Measurements from ENCODE around the gene PAX9. TPM values are rescaled to one million over a fixed set of nuclear protein-coding genes. Genes with fewer than 3 reads are reported as not detected.

The PAX9 gene
- total and polyA plus RNA-seq, 2 of the 13 experiments (the other 11 are each of a cell fraction or from before 2014, with no cell fraction given), result 0.03 TPM; not detected in 1

DNA sequence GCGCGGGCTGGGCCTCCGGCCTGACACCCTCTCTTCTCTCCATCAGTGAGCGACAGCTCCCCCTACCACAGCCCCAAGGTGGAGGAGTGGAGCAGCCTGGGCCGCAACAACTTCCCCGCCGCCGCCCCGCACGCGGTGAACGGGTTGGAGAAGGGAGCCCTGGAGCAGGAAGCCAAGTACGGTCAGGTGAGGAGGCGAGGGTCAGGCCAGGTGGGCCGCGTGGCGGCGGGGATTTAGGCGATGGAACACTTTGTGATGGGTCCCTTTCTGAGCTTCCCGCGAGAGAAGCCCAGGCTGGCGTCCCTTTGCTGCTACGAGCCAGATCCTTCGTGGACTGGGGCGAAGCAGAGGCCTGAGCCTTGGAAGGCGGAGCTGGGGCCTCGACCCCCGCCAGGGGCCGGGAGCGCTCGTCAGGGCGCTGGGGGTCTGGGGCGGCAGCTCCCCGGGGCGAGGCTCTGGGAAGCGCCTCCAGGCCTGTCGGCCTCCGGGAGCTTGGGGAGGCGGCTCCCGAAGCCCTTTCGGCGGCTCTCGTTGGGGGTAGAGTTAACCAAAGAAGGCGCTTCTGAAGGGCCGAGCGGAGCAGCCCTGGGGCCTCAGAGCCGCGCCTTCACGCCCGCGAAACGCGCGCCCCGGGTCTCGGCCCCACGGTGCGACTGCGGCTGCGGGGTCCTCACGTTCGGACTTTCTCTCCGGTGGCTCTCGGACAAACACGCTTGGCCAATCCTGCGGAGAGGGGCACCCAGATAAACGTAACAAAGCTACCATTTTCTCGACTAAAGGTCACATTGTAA lies 5.0 kb downstream of the PAX9 start:
- intact Hi-C loops (cut with micrococcal nuclease; ENCODE audit: unreplicated experiment) (no loop called here), in situ Hi-C loops (cut with HindIII; ENCODE audit: extremely low pct_ligation_motif_present, low pct_unique_long_range_greater_than_20kb) (no loop called here)
- Histone ChIP-seq H3K9me3 (ENCODE audit: low read length) (no peaks in the 10 kb centered on the region), H3K4me2 (ENCODE audit: low read depth, low read length) (no peak overlapping the region), H2AFZ (ENCODE audit: low read length) (no peak overlapping the region), H3K27me3 (ENCODE audit: control insufficient read depth in 1 of 2, insufficient read depth in 2 of 2, low read length in 2 of 2) (peaks cover 12 to 45% of the 10 kb centered on the region in 2 experiments), H3K36me3 (replicated peaks in 1 of 2; ENCODE audit: control insufficient read depth in 1 of 2, insufficient read depth in 2 of 2, low read length in 2 of 2) (no peaks in the 10 kb centered on the region), H3K27ac (ENCODE audit: extremely low read length, insufficient read depth, low read length) (no peak overlapping the region), H4K20me1 (ENCODE audit: insufficient read depth, low read length) (no peaks in the 10 kb centered on the region), H3K4me3 (replicated peaks in 1 of 3; ENCODE audit: insufficient read depth in 1 of 3, low read depth in 2 of 3, low read length in 3 of 3) (no peak overlapping the region), H3K9ac (ENCODE audit: insufficient read depth, low read depth, low read length) (no peak overlapping the region), H3K79me2 (ENCODE audit: insufficient read depth, low read length) (no peaks in the 10 kb centered on the region), H3K4me1 (ENCODE audit: insufficient read depth, low read length) (no peaks in the 10 kb centered on the region)
- WGBS (ENCODE audit: low lambda C conversion rate), result 73% methylated on average over 66 of the region's 68 CpGs
- ATAC-seq, result peak; percentile 6; the same call in 2 of the 3 replicates
- BruUV-seq (replicated peaks), result no TSS peak
- POLR2A ChIA-PET, result no interaction called here
- CTCF ChIA-PET (ENCODE audit: low intra/inter-chr PET ratio, low total read pairs), result no interaction called here
- TF ChIP-seq ZFP82 (CRISPR knock-in tag; IDR thresholded peaks at IDR 0.05; ENCODE audit: borderline replicate concordance), result no peak
- TF ChIP-seq GABPB1 (CRISPR knock-in tag; IDR thresholded peaks at IDR 0.05), result peak; percentile 23; the same call in 1 of the 2 replicates
- FAIRE-seq, result no peak
- no peak for DNase-seq (ENCODE audit: low spot score)

DNA sequence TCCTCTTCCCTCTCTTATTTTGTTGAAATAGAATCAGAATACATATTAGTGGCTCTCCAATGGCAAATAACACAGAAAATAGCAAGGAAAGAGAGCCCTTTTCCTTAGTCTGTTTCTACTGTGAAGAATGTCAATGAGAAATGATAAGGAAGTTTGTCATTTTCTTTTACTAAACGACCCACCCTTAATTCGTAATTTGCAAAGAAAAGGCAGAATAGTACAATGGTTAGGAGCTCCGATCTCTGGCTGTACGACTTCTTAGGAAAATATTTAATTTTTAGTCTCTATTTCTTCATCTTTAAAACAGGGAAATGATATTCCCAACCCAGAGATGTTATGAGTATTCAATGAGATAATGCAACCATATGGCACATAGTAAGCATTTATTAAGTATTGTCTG lies 6.0 kb downstream of the PAX9 start:
- intact Hi-C loops (cut with micrococcal nuclease; ENCODE audit: unreplicated experiment) (no loop called here), in situ Hi-C loops (cut with HindIII; ENCODE audit: extremely low pct_ligation_motif_present, low pct_unique_long_range_greater_than_20kb) (no loop called here)
- no peak overlapping the region for H3K4me3 ChIP-seq (replicated peaks in 1 of 3; ENCODE audit: insufficient read depth in 1 of 3, low read depth in 2 of 3, low read length in 3 of 3)
- H3K36me3 ChIP-seq (replicated peaks in 1 of 2; ENCODE audit: control insufficient read depth in 1 of 2, insufficient read depth in 2 of 2, low read length in 2 of 2), result no peaks in the 10 kb centered on the region
- no peak overlapping the region for H2AFZ ChIP-seq (ENCODE audit: low read length)
- ChIA-PET CTCF (ENCODE audit: low intra/inter-chr PET ratio, low total read pairs) (no interaction called here), POLR2A (no interaction called here)
- H3K27ac ChIP-seq (ENCODE audit: extremely low read length, insufficient read depth, low read length), result no peak overlapping the region
- WGBS (ENCODE audit: low lambda C conversion rate), result 10% methylated on average over 4 of the region's 4 CpGs
- peaks cover 4 to 35% of the 10 kb centered on the region in 2 experiments; a peak in 4 of 5 replicates for H3K27me3 ChIP-seq (ENCODE audit: control insufficient read depth in 1 of 2, insufficient read depth in 2 of 2, low read length in 2 of 2)
- no peak overlapping the region for H3K4me2 ChIP-seq (ENCODE audit: low read depth, low read length)
- H3K9me3 ChIP-seq (ENCODE audit: low read length), result no peaks in the 10 kb centered on the region
- H4K20me1 ChIP-seq (ENCODE audit: insufficient read depth, low read length), result no peaks in the 10 kb centered on the region
- no TSS peak for BruUV-seq (replicated peaks)
- no peak for ATAC-seq
- DNase-seq (ENCODE audit: low spot score), result no peak
- no peaks in the 10 kb centered on the region for H3K4me1 ChIP-seq (ENCODE audit: insufficient read depth, low read length)
- H3K79me2 ChIP-seq (ENCODE audit: insufficient read depth, low read length), result no peaks in the 10 kb centered on the region
- no peak for FAIRE-seq
- no peak overlapping the region for H3K9ac ChIP-seq (ENCODE audit: insufficient read depth, low read depth, low read length)
- TF ChIP-seq, protein P1, sequence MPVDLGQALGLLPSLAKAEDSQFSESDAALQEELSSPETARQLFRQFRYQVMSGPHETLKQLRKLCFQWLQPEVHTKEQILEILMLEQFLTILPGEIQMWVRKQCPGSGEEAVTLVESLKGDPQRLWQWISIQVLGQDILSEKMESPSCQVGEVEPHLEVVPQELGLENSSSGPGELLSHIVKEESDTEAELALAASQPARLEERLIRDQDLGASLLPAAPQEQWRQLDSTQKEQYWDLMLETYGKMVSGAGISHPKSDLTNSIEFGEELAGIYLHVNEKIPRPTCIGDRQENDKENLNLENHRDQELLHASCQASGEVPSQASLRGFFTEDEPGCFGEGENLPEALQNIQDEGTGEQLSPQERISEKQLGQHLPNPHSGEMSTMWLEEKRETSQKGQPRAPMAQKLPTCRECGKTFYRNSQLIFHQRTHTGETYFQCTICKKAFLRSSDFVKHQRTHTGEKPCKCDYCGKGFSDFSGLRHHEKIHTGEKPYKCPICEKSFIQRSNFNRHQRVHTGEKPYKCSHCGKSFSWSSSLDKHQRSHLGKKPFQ (CRISPR knock-in tag; IDR thresholded peaks at IDR 0.05; ENCODE audit: insufficient replicate concordance), result no peak
- TF ChIP-seq, protein P2, sequence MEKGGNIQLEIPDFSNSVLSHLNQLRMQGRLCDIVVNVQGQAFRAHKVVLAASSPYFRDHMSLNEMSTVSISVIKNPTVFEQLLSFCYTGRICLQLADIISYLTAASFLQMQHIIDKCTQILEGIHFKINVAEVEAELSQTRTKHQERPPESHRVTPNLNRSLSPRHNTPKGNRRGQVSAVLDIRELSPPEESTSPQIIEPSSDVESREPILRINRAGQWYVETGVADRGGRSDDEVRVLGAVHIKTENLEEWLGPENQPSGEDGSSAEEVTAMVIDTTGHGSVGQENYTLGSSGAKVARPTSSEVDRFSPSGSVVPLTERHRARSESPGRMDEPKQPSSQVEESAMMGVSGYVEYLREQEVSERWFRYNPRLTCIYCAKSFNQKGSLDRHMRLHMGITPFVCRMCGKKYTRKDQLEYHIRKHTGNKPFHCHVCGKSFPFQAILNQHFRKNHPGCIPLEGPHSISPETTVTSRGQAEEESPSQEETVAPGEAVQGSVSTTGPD (CRISPR knock-in tag; IDR thresholded peaks at IDR 0.05), result no peak
- TF ChIP-seq AGO2 (optimal IDR thresholded peaks at IDR 0.05; ENCODE audit: low read depth, low read length) (no peak), PRMT3 (CRISPR knock-in tag; IDR thresholded peaks at IDR 0.05; ENCODE audit: borderline replicate concordance, low read depth) (no peak), SNAPC2 (CRISPR knock-in tag; IDR thresholded peaks at IDR 0.05) (no peak), ZNF746 (CRISPR knock-in tag; IDR thresholded peaks at IDR 0.05) (no peak), STAG1 (CRISPR knock-in tag; IDR thresholded peaks at IDR 0.05) (no peak), EZH2 (conservative IDR thresholded peaks at IDR 0.05; ENCODE audit: low read depth, low read length) (no peak), ZSCAN22 (CRISPR knock-in tag; IDR thresholded peaks at IDR 0.05) (no peak), XBP1 (CRISPR knock-in tag; IDR thresholded peaks at IDR 0.05) (no peak), SP1 (IDR thresholded peaks at IDR 0.05) (no peak), SP1 (CRISPR knock-in tag; IDR thresholded peaks at IDR 0.05) (no peak)
- TF ChIP-seq, protein P3, sequence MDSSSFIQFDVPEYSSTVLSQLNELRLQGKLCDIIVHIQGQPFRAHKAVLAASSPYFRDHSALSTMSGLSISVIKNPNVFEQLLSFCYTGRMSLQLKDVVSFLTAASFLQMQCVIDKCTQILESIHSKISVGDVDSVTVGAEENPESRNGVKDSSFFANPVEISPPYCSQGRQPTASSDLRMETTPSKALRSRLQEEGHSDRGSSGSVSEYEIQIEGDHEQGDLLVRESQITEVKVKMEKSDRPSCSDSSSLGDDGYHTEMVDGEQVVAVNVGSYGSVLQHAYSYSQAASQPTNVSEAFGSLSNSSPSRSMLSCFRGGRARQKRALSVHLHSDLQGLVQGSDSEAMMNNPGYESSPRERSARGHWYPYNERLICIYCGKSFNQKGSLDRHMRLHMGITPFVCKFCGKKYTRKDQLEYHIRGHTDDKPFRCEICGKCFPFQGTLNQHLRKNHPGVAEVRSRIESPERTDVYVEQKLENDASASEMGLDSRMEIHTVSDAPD (CRISPR knock-in tag; IDR thresholded peaks at IDR 0.05), result no peak

All from HepG2 (cell line).